ENCODE data around the gene INSRR.
A peak's percentile ranks its signal among the peaks of the same experiment; 100 is the strongest.

INSRR gene

DNA sequence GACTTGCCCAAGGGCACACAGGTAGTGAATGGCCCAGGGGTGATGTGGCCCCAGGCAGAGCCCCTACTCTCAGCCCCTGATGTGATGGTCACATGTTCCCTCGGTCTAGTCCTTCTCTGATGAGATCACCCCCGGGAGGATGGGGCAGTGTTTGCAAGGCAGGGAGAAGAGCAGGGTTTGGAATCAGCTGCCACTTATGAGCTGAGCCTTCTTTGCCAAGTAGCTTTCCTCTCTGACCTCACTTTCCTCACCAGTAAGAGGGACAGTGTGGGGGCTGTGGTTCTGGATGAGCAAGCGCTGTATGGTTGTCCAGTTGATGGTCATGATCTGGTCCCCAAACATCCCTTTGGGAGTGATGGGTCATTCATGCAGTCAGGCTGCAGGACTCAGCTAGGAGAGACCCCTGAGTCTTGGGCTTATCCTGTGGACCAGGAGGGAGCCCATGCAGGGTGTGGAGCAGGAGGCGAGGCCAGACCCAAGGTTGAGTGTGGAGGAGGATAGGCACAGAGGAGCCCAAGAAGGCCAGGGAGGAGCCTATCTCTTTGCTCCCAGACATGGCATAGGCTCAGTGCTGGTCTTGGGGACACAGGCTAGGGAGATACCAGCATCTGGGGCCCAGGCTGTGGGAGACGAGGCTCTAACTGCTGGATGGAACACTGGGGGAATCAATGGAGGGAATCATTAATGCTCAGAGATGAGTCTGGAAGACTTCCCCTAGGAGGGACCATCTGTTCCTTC is 18.7 kb upstream of the INSRR start:
- no peak overlapping the region for H3K4me3 ChIP-seq (ENCODE audit: low read depth, low read length)
- no peak for DNase-seq (ENCODE audit: low read depth)

DNA sequence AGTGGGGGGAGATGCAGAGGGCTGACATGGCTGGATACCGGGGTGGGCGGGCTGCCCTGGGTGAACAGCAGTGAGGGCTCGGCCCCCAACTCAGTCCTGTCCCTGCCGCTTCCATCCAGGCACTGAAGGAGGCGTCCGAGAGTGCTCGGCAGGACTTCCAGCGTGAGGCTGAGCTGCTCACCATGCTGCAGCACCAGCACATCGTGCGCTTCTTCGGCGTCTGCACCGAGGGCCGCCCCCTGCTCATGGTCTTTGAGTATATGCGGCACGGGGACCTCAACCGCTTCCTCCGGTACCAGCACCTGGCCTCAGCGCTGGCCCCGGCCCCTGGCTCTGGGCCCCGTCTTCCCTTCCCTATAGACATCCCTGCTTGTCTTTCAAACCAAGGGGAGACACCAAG is 17.4 kb upstream of the INSRR start:
- no peak overlapping the region for H3K4me3 ChIP-seq (ENCODE audit: low read depth, low read length)
- no peak for DNase-seq (ENCODE audit: low read depth)

DNA sequence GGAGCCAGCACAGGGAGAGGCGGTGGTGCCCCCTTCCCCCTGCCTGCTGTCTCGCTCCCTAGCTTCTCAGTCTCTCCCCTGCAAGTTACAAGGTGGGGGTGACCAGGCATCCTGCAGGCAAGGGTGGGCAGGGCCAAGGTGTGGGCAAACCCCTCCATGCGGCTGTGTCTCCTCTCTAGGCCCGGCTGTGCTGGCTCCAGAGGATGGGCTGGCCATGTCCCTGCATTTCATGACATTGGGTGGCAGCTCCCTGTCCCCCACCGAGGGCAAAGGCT is 16.4 kb upstream of the INSRR start:
- H3K4me3 ChIP-seq (ENCODE audit: low read depth, low read length): no peak overlapping the region
- DNase-seq (ENCODE audit: low read depth): no peak

DNA sequence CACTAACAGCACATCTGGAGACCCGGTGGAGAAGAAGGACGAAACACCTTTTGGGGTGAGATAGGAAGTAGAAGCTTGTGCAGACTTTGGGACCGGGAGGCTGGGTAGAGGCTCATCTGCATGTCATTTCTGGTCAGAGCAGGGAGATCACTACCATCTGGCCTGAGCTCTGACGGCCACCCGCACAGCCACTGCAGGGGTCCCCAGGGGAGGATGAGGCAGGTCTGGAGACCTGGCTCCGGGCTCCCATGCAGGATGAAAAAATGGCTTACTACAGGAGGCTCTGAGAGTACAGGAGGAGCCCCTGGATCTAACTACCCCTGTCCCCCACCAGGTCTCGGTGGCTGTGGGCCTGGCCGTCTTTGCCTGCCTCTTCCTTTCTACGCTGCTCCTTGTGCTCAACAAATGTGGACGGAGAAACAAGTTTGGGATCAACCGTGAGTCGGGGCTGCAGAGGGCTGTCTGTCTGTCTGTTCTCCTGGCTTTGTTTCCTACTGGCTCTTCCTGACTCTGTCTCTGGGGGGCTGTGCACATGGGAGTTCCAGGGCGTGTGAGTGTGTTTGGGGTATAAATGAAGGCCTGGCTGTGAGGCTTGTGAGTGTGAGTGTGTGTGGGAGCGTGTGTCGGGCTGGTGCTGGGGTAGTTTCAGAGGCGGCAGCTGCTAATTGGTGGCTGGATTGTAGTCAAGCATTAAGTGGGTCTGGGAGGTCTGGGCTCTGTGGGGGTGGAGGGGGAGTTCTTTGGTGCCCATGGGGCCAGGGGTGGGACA is 15.8 kb upstream of the INSRR start:
- H3K4me3 ChIP-seq (ENCODE audit: low read depth, low read length): no peak overlapping the region
- no peak for DNase-seq (ENCODE audit: low read depth)

DNA sequence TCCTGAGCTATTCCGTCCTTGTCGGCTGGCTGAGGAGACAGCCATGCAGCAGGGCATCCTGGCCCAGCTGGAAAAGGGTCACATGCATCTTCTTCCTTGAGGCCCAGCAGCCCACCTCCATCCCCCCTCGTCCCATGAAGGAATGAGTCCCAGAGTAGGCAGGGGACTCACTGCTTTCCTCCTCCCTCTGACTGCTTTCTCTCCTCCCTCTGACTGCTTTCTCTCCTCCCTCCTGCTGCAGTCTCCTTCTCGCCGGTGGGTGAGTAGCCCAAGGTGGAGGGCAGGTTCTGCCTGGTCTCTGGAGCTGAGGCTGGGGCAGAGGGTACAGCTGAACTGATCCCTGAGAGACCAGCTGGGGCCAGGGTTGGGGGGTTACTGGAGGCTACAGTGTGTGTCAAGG is 15.2 kb upstream of the INSRR start:
- no peak for DNase-seq (ENCODE audit: low read depth)
- no peak overlapping the region for H3K4me3 ChIP-seq (ENCODE audit: low read depth, low read length)

DNA sequence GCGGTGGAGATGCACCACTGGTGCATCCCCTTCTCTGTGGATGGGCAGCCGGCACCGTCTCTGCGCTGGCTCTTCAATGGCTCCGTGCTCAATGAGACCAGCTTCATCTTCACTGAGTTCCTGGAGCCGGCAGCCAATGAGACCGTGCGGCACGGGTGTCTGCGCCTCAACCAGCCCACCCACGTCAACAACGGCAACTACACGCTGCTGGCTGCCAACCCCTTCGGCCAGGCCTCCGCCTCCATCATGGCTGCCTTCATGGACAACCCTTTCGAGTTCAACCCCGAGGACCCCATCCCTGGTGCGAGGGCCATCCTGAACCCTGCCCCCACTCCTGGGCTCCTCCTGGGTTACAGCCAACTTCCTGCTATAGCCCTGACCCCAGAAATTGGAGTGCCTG is 14.7 kb upstream of the INSRR start:
- no peak overlapping the region for H3K4me3 ChIP-seq (ENCODE audit: low read depth, low read length)
- DNase-seq (ENCODE audit: low read depth): no peak

DNA sequence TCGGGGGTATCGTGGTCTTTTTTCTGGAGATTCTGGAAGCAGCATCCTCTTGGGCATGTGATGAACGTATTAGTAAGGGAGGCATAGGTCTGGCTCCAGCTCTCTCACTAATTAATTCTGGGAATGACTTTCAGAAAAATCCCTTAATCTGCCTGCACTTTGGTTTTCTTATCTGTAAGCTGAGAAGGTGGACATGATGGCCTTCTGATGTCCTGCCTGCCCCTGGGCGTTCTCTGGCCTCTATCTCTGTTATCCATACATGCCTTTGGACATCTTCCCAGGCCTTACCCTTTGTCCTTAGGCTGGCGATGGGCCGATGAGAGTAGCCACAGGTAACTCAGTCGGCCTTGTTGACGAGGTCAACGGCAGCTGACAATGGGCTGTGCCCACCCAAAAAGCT is 10.5 kb upstream of the INSRR start:
- no peak for DNase-seq (ENCODE audit: low read depth)
- H3K4me3 ChIP-seq (ENCODE audit: low read depth, low read length): no peak overlapping the region

DNA sequence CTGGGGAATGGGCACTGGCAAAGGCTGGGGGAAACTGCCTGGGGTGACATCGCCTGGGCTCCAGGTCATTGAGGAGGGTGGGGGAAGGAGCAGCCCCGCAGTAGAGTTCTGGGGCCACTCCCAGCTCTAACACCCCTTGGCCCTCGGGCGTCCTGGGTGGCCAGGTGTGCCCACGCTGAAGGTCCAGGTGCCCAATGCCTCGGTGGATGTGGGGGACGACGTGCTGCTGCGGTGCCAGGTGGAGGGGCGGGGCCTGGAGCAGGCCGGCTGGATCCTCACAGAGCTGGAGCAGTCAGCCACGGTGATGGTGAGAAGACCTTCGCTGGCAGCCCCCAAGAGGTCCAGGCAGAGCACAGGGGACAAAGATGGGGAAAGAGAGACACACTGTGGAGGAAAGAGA is 9.4 kb upstream of the INSRR start:
- DNase-seq (ENCODE audit: low read depth): no peak
- H3K4me3 ChIP-seq (ENCODE audit: low read depth, low read length): no peak overlapping the region

DNA sequence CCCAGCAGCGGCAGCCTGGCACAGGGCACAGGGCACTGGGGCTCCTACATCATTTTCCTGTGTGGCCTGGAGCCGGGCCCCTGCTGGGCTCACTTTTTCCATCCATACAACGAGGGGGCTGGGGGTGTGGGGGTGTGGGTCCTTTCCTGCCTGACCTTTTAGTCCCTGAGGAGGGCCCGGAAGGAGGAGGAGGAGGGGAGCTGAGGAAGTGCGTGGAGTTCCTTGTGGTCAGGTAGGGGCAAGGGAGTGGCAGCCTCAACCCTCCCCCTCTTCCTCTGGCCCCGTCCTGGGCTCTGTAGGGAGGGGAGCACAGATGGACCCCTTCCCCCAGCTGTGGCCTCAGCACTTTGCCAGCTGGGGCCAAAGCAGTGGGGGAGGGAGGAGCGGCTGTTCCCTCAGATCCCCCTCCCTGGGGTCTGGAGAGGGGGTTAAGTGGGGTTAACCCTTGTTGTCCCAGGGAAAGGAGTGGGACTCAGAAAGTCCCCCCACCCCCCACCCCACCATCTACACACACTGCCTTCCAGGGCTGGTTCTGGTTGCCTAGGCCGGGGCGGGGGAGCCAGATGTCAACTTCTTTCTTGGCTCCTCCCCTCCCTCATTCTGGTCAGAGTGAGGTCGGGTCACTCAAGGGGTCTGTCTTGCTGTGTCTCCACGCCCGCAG is 7.5 kb upstream of the INSRR start:
- no peak for DNase-seq (ENCODE audit: low read depth)
- no peak overlapping the region for H3K4me3 ChIP-seq (ENCODE audit: low read depth, low read length)

DNA sequence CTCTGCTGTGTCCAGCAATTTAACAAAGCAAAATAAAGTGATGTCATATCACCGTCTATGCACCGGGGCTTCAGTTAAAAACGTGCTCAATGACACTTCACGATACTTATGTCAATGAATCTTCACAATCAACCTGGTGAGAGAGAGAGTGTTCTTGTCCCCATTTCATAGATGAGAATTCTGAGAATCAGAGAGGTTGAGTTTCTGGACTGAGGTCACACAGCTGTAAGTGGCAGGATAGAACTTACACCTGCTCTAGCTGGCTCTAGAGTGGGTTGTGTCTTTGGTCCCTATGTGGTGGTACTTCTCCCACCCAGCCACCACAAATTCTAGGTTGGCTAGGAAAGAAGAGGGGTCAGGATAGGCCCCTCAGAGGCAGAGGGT is 6.9 kb upstream of the INSRR start:
- no peak for DNase-seq (ENCODE audit: low read depth)
- H3K4me3 ChIP-seq (ENCODE audit: low read depth, low read length): no peak overlapping the region

DNA sequence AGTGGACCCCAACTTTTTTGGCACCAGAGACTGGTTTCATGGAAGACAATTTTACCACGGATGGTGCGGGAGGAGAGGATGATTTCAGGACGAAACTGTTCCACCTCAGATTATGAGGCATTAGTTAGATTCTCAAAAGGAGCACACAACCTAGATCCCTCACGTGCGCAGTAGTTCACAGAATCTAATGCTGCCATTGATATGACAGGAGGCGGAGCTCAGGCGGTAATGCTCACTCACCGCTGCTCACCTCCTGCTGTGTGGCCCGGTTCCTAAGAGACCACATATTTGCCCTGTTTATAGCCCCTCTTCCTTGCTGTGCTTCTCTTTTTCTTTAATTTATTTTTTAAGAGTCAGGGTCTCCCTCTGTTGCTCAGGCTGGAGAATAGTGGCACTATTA is 6.3 kb upstream of the INSRR start:
- DNase-seq (ENCODE audit: low read depth): no peak
- H3K4me3 ChIP-seq (ENCODE audit: low read depth, low read length): no peak overlapping the region

DNA sequence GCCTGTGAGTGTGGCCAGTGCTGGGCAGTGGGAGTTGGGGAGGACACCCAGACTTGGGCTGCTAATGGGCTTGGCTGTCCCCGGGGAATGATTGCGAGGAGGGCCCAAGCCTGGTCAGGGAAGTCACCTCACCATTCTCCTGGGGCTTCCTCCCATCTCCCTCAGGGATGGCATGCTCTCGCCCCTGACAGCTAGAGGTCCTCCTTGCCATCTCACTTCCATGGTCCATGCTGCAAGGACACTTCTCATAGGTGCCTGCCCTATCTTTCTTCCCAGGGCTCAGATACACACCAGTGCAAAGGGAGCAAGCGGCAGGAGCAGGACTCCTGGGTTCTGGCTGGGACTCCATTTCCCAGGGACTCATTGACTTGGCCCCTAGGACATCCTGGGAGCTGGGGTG is 5.9 kb upstream of the INSRR start:
- no peak overlapping the region for H3K4me3 ChIP-seq (ENCODE audit: low read depth, low read length)
- DNase-seq (ENCODE audit: low read depth): no peak

DNA sequence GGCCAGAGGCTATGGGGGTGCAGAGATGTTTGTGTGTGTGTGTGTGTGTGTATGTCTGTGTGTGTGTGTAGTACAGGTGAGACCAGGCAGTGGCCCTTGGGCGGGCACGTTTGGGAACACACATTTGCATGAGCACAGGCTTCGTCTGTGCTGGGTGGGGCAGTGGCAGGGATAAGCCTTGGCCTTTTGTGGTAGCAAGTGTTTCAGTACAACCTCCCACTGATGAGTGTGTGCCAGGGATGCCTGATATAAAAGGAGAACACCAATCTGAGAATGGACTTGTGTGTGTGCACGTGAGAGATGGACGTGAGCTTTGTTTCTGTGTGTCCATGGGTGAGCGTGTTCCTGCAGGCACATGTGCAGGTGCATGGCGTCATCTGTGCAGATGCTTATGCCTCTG is 4.7 kb upstream of the INSRR start:
- H3K4me3 ChIP-seq (ENCODE audit: low read depth, low read length): no peak overlapping the region
- DNase-seq (ENCODE audit: low read depth): no peak

DNA sequence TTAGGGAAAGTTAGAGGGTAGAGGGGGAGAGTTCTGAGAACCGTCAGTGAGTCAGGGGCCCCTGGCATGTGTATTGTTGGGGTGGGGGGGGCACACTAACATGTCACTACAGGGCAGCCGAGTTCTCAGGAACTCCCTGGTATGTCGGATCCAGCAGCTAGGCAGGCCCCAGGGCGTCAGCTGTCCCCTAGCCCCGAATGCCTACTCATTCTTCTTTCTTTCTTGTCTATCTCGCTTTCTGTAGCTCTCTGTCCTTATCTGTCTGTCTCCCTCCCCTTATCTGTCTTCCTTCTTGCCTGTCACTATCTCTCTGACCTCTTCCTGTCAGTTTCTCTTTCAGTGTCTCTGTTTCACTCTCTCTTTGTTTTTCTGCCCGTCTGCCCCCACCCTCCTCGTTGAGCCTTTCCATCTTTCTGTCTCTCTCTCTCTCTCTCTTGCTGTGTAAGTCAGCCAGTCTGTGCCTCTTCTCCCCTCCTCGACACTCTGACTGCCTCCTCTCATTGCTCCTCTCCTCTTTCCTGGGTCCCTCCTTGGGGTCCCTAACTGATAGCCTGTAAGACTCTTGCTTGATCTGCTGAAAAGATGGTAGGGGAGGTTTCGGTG is 4.2 kb upstream of the INSRR start:
- no peak overlapping the region for H3K4me3 ChIP-seq (ENCODE audit: low read depth, low read length)
- no peak for DNase-seq (ENCODE audit: low read depth)

DNA sequence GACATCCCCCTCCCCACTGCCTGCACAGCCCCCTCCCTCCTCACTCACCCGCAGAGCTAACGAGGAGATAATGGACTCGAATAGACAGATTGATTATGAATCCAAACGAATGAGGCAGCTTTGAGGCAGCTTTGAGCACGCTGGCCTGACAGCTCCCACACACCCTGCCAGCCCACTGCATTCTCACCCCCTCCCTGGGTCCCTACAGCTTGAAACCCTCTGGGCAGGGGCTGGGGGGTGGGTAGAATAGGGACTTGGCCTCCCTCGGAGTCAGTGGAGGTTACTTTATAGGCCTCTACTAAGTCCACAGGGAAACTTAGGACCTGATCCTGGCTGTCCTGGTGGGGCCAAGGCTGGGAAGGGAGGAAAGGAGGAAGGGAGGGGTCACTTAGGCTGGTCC is 3.7 kb upstream of the INSRR start:
- no peak overlapping the region for H3K4me3 ChIP-seq (ENCODE audit: low read depth, low read length)
- DNase-seq (ENCODE audit: low read depth): no peak

DNA sequence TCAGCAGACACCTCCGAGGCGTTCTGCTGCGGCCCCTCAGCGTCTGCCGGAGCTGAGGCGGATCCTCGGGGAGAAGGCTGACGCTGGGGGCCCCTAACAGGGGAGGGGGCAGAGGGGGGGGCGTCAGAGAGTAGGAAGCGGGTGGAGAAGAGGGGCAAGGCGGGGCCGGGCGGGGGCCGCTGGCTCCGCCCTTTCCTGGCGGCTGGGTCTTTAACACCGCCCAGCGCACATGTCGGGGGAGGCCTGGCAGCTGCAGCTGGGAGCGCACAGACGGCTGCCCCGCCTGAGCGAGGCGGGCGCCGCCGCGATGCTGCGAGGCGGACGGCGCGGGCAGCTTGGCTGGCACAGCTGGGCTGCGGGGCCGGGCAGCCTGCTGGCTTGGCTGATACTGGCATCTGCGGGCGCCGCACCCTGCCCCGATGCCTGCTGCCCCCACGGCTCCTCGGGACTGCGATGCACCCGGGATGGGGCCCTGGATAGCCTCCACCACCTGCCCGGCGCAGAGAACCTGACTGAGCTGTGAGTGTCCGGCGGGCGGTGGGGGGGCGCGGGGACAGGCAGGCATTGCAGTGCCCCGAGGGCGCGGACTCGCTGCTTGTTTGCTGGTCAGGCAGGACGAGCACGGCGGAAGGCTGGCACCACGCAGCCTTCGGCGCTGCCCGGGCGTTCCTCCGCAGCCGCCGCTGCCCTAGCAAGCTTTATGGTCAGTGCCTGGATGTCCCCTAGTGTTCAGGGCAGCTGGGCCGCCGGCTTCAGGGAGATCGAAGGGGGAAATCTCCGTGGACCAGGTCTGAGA is 1.9 kb upstream of the INSRR start, which contains the start of gene NTRK1:
TSS of gene NTRK1 (plus strand) at position 238 of the 796 bp plus-strand sequence. CDS start at position 308, 70 bp downstream.
- peak within 1 kb of the TSS; percentile 40 for H3K4me3 ChIP-seq (ENCODE audit: low read depth, low read length)
- no peak for DNase-seq (ENCODE audit: low read depth)

DNA sequence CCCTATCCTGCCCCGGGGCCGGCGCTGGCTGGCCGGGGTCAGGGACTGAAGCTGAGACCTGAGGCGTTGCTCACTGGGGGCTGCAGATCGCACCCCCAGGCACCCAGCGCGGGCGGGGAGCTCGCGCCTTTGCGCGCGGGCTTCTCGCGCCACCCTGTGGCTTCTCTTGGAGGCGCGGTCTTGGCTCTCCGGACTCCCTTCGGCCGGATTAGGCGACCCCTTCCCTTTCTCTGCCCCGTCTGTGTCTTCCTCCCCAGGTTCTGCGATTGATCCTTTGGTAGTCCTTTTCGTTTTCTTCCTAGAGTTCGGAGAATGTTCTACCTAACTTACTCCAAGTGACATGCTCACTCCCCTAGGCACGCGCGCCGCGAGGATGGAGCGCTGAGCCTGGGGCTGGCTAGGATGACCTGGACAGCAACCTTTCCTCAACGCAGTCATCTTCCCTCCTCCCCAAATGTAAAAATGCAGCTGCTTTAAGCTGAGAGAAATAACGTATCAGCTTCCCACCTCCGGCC is 1.3 kb upstream of the INSRR start:
- no peak for DNase-seq (ENCODE audit: low read depth)

DNA sequence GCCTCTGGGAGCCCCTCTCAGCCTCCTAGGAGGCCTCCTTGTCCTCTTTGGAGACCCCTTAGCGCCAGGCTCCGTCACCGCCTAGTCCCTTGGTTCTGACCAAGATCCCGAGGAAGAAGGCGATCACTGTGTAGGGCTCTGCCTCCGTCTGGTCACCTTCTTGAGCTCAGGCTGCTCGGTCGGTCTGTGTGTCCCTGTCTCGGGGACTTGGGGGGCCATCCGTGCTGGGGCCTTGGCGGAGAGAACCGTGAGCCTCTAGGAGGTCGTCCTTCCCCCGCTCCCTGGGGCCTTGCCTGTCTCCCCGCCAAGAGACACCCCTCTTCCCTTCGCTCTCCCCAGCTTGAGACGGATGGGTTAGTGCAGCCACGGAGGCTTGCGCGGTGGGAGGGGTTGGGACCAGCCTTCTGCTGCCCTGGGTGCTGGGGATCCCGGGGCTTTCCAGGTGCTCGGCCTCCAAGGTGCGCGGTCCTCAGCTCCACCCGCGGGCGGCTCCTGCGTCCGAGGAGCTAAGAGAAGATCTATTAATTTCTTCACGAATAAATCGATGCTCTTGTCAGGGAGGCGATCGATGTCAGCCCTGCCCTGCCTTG is 701 bp upstream of the INSRR start:
- DNase-seq (ENCODE audit: low read depth): no peak
- peak overlapping the region; percentile 40 for H3K4me3 ChIP-seq (ENCODE audit: low read depth, low read length)

More for the DNA sequence above, 1.3 kb upstream of the INSRR start:
- peak overlapping the region; percentile 40 for H3K4me3 ChIP-seq (ENCODE audit: low read depth, low read length)

DNA sequence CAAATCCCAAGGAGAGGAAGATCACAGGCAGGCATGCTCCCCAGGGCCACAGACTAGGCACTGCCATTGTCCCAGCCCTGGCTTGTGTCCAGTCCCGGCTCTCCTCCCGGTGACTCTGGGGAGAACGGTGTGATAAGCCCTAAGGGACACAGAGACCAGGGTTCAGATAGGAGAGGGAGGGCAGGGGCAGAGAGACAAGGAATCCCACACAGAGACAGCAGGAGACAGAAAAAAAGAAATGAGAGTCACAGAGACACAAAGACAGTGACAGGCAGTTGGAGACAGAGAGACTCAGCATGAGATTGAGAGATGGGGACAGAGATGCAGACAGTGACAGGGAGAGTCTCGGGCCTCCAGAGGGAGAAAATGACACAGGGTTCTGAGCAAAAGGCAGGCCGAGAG is 361 bp downstream of the INSRR start:
- no peak overlapping the region for H3K4me3 ChIP-seq (ENCODE audit: low read depth, low read length)
- DNase-seq (ENCODE audit: low read depth): no peak

Data from skeletal muscle cell (primary cell).